Measurements from ENCODE around the gene KLHL29. TPM values are rescaled to one million over a fixed set of nuclear protein-coding genes. Genes with fewer than 3 reads are reported as not detected.

The KLHL29 gene
- total and polyA plus RNA-seq, 2 donors (not counting 3 experiments of a cell fraction or from before 2014, with no cell fraction given): 4.6 to 12.7 TPM

GRCh38 chr2:23693606-23693951, 308.6 kb downstream of the KLHL29 start:
- ChIA-PET POLR2A (no interaction called here), CTCF (no interaction called here)
- no peak overlapping the region for H3K4me2 ChIP-seq (ENCODE audit: insufficient read depth, low read length)
- H3K27me3 ChIP-seq (ENCODE audit: control insufficient read depth in 2 of 2, insufficient read depth in 2 of 2, low read length in 2 of 2): no peaks in the 10 kb centered on the region
- peaks cover 0 to 3% of the 10 kb centered on the region in 2 experiments for H3K36me3 ChIP-seq (ENCODE audit: control insufficient read depth in 2 of 2, extremely low read depth in 1 of 2, insufficient read depth in 2 of 2, low read length in 2 of 2)
- H3K9me3 ChIP-seq (replicated peaks; ENCODE audit: control insufficient read depth, insufficient read depth, low read length): no peaks in the 10 kb centered on the region
- no peak overlapping the region for H3K27ac ChIP-seq (ENCODE audit: insufficient read depth, low read depth, low read length)
- BruUV-seq (replicated peaks): no TSS peak
- H3K79me2 ChIP-seq (ENCODE audit: control insufficient read depth, insufficient read depth, low read length): no peaks in the 10 kb centered on the region
- H3K4me1 ChIP-seq (ENCODE audit: control insufficient read depth, extremely low read depth, insufficient read depth, low read length): no peaks in the 10 kb centered on the region
- H3K9me1 ChIP-seq (replicated peaks; ENCODE audit: control insufficient read depth, extremely low read depth, insufficient read depth, low read length): no peaks in the 10 kb centered on the region
- TF ChIP-seq MAX (IDR thresholded peaks at IDR 0.05; ENCODE audit: insufficient read depth, insufficient read length) (no peak), CTCF (IDR thresholded peaks at IDR 0.05; ENCODE audit: extremely low read depth in 1 of 2, insufficient read depth in 1 of 2, low read depth in 1 of 2, low read length in 2 of 2) (no peak), EZH2 (IDR thresholded peaks at IDR 0.05; ENCODE audit: borderline replicate concordance, low read depth, low read length, severe bottlenecking) (no peak), FOS (IDR thresholded peaks at IDR 0.05; ENCODE audit: borderline replicate concordance, insufficient read depth, low read length) (no peak), GATA2 (IDR thresholded peaks at IDR 0.05; ENCODE audit: insufficient read depth, insufficient read length, low read depth, low read length) (no peak), POLR2A (IDR thresholded peaks at IDR 0.05; ENCODE audit: low read depth, low read length) (no peak), MYC (IDR thresholded peaks at IDR 0.05; ENCODE audit: low read depth, low read length) (no peak), POLR2AphosphoS5 (IDR thresholded peaks at IDR 0.05; ENCODE audit: insufficient read depth, low read depth, low read length) (no peak)
- dilution Hi-C loops (cut with MboI; ENCODE audit: extremely low pct_ligation_motif_present, low sequenced_read_pairs): no loop called here
- DNase-seq (ENCODE audit: low read depth, low spot score) (no peak), FAIRE-seq (no peak)
- H4K20me1 ChIP-seq (replicated peaks; ENCODE audit: control insufficient read depth, extremely low read depth, insufficient read depth, low read length): no peaks in the 10 kb centered on the region
- no peak overlapping the region for H3K4me3 ChIP-seq (replicated peaks in 1 of 3; ENCODE audit: insufficient read depth in 1 of 3, low read depth in 1 of 3, low read length in 3 of 3)
- no peak overlapping the region for H3K9ac ChIP-seq (replicated peaks; ENCODE audit: extremely low read depth, insufficient read depth, low read length)
- no peak overlapping the region for H2AFZ ChIP-seq (ENCODE audit: low read depth, low read length)
- intact Hi-C loops (cut with micrococcal nuclease): no loop called here

All from endothelial cell of umbilical vein (primary cell).